Stimulated activated memory B cell treated with anti-CD40 and anti-IgM and Interleukin-4, amounts not matched to agents 10 μg/mL and 1 μg/mL and 100 μg/mL, for 72 hours (primary cell): ENCODE results near the gene TBC1D13.
"Not testable (repeated sequence)": the region's sequence is repeated elsewhere in the genome, so short reads cannot be mapped to it uniquely, and the experiment has no call there.

Source experiments
- ATAC-seq: fragments of 150-1000 bp; cut with Tn5 transposase; 2 replicates; pipeline ENCODE4 v1.10.0; 2021
- H3K27ac Mint-ChIP-seq: one replicate; pipeline ENCODE4 v1.8.0; 2022; ENCODE audit warnings: mild to moderate bottlenecking, mixed read lengths
- H3K27me3 Mint-ChIP-seq: one replicate; pipeline ENCODE4 v1.8.0; 2022; ENCODE audit warnings: mixed read lengths
- H3K36me3 Mint-ChIP-seq: one replicate; pipeline ENCODE4 v1.8.0; 2022; ENCODE audit warnings: mixed read lengths
- H3K4me1 Mint-ChIP-seq: one replicate; pipeline ENCODE4 v1.8.0; 2022; ENCODE audit warnings: mixed read lengths
- H3K4me3 Mint-ChIP-seq: one replicate; pipeline ENCODE4 v1.8.0; 2022; ENCODE audit warnings: mild to moderate bottlenecking, moderate library complexity, mixed read lengths
- H3K9me3 Mint-ChIP-seq: one replicate; pipeline ENCODE4 v1.8.0; 2022; ENCODE audit warnings: mixed read lengths

The TBC1D13 gene

DNA sequence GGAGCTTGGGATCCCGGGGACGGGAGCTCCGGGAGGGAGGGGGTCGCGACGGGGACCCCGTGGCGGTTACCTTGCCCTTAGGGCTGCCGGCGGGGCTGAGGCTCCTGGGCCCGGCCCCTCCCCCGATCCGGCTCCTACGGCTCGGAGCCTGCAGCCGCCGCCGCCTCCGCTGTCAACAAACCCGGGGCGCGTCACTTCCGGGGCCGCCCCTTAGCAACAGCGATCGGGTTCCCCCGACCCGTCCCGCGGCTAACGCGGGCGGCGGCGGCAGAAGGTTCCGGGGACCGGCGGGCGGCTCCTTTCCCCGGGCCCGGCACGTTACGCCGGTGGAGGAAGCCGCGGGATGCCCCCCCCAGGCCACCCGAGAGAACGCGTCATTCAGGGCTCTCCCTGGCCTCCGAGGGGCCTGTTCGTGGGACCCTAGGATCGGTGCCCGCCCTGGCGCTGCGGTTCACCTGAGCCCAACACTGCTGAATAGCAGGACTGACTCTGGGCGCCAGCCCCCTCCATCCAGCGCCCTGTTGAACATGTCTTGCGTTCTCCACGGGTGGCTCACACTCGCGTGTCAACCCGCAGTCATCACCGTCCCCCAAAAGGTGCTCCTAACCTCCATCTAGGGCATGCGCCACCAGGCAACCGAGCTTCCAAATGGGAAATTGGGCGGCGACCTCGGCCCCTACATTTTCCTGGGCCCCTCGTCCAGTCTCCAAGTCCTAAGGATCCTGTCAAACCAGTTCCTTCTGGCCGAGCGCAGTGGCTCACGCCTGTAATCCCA is 15.1 kb upstream of the TBC1D13 start, which contains the start of gene ZER1:
TSS of gene ZER1 (minus strand) at position 183 of the 775 bp plus-strand sequence. CDS start 16,362 bp downstream, outside the sequence.
- Mint-ChIP-seq H3K36me3 (peaks cover 17% of the 10 kb centered on the region), H3K4me3 (peak within 1 kb of the TSS; percentile 89), H3K27ac (peak within 1 kb of the TSS; percentile 88), H3K4me1 (peaks cover 39% of the 10 kb centered on the region), H3K27me3 (no peaks in the 10 kb centered on the region), H3K9me3 (peaks cover 6% of the 10 kb centered on the region)
- peak; percentile 98 for ATAC-seq

DNA sequence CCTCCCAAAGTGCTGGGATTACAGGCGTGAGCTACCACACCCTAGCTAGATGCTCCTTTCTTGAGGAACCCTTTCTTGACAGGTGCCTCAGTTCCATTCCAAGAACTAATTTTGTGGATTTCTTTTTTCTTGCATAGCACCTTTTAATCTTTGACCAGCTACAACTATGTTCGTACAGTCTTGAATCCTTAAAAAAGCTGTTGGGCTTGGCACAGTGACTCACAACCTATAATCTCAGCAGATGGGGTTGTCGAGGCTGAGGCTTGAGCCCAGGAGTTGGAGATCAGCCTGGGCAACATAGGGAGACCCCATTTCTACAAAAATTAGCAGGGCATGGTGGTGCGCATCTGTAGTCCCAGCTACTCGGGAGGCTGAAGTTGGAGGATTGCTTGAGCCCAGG is 14.0 kb upstream of the TBC1D13 start:
- H3K27me3 Mint-ChIP-seq: no peaks in the 10 kb centered on the region
- peaks cover 12% of the 10 kb centered on the region for H3K36me3 Mint-ChIP-seq
- H3K4me3 Mint-ChIP-seq: no peak overlapping the region
- ATAC-seq: no peak
- peak overlapping the region; percentile 88 for H3K27ac Mint-ChIP-seq
- peaks cover 31% of the 10 kb centered on the region for H3K4me1 Mint-ChIP-seq
- H3K9me3 Mint-ChIP-seq: peaks cover 6% of the 10 kb centered on the region

DNA sequence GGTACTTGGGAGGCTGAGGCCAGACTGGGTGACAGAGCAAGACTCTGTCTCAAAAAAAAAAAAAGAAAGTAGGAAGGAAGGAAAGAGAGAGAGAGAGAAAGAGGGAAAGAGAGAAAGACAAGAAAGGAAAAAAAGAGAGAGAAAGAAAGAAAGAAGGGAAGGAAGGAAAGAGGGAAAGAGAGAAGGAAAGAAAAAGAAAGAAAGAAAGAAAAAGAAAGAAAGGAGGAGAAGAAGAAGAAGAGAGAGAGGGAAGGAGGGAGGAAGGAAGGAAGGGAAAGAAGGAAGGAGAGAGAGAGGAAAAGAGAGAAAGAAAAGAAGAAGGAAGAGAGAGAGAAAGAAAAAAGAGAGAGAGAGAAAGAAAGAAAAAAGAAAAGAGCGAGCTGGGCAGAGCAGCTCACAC is 12.2 kb upstream of the TBC1D13 start:
- Mint-ChIP-seq H3K4me3 (no peak overlapping the region), H3K9me3 (peaks cover 6% of the 10 kb centered on the region), H3K4me1 (peaks cover 21% of the 10 kb centered on the region), H3K27me3 (no peaks in the 10 kb centered on the region), H3K27ac (peak overlapping the region; percentile 20), H3K36me3 (peaks cover 10% of the 10 kb centered on the region)
- no peak for ATAC-seq

DNA sequence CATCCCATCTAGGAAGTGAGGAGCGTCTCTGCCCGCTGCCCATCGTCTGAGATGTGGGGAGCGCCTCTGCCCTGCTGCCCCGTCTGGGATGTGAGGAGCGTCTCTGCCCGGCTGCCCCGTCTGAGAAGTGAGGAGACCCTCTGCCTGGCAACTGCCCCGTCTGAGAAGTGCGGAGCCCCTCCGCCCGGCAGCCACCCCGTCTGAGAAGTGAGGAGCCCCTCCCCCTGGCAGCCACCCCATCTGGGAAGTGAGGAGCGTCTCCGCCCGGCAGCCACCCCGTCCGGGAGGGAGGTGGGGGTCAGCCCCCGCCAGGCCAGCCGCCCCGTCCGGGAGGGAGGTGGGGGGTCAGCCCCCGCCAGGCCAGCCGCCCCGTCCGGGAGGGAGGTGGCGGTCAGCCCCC is 7.0 kb upstream of the TBC1D13 start:
- H3K36me3 Mint-ChIP-seq, H3K27me3 Mint-ChIP-seq, H3K4me3 Mint-ChIP-seq, H3K9me3 Mint-ChIP-seq, ATAC-seq: not testable (repeated sequence)
- H3K4me1 Mint-ChIP-seq: peaks cover 26% of the 10 kb centered on the region
- H3K27ac Mint-ChIP-seq: peak overlapping the region; percentile 76

DNA sequence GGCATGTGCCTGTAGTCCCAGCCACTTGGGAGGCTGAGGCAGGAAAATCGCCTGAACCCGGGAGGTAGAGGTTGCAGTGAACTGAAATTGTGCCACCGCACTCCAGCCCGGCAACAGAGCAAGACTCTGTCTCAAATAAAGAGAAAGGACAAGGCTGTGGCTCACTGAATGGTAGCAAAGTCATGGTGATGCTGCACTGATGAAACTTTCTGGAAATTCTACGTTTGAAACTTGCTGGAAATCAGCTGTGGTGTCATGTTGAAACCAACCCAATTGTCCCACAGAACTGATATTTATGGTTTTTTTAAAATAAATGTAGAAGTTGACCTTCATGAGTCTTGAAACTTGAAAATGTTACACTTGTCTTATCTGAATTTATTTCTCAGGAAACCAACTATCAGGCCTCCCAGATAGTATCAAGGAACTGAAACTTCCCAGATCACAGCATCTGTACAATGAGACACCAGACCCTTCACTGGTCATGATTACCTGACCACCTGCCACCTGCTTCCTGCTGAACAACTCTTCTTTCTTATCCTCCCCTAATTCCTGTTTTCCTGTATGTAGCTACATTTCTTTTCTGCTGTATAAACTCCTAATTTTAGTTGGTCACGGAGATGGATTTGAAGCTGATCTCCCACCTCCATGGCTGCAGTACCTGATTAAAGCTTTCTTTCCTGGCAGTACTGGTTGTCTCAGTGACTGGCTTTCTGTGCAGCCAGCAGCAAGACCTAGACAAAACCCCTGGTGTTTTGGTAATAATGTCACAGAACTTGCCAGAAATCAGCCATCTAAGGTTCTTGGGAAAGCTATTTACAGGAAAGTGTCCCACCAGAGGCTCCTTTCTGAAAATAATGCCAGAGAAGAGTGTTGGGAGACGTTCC is 5.6 kb upstream of the TBC1D13 start:
- Mint-ChIP-seq H3K9me3 (peaks cover 2% of the 10 kb centered on the region), H3K4me1 (peaks cover 27% of the 10 kb centered on the region), H3K36me3 (no peaks in the 10 kb centered on the region), H3K27ac (peak overlapping the region; percentile 74), H3K4me3 (no peak overlapping the region), H3K27me3 (no peaks in the 10 kb centered on the region)
- ATAC-seq: peak; percentile 90

DNA sequence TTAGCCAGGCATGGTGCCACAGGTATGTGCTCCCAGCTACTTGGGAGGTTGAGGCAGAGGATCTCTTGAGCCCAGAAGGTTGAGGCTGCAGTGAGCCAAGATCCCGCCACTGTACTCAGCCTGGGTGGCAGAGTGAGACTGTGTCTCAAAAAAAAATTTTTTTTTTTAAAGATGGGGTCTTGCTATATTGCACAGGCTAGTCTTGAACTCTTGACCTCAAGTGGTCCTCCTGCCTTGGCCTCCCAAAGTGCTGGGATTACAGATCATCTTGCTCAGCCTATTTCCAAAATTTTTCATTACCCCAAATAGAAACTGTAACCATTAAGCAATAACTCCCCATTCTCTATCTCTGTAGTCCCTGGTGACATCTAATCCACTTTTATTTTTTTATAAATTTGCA is 4.4 kb upstream of the TBC1D13 start:
- H3K9me3 Mint-ChIP-seq: peaks cover 2% of the 10 kb centered on the region

DNA sequence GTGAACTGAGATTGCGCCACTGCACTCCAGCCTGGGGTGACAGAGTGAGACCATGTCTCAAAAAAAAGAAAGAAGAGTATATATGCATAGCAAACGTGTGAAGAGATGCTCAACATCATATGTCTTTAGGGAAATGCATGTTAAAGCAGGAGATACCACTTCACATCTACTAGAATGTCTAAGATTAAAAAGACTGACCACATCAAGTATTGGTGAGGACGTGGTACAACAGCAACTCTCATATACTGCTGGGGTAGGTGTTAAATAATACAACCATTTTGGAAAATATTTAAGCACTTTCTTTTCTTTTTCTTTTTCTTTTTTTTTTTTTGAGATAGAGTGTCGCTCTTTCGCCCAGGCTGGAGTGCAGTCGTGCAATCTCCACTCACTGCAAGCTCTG is 1.6 kb upstream of the TBC1D13 start:
- Mint-ChIP-seq H3K27ac (peak overlapping the region; percentile 64), H3K9me3 (peaks cover 2% of the 10 kb centered on the region), H3K27me3 (no peaks in the 10 kb centered on the region), H3K4me1 (peaks cover 56% of the 10 kb centered on the region), H3K4me3 (no peak overlapping the region), H3K36me3 (peaks cover 8% of the 10 kb centered on the region)
- ATAC-seq: no peak

More for the DNA sequence above, 4.4 kb upstream of the TBC1D13 start:
- Mint-ChIP-seq H3K4me3 (no peak overlapping the region), H3K27ac (peak overlapping the region; percentile 94), H3K4me1 (peaks cover 35% of the 10 kb centered on the region), H3K36me3 (peaks cover 3% of the 10 kb centered on the region), H3K27me3 (no peaks in the 10 kb centered on the region)
- ATAC-seq: no peak

DNA sequence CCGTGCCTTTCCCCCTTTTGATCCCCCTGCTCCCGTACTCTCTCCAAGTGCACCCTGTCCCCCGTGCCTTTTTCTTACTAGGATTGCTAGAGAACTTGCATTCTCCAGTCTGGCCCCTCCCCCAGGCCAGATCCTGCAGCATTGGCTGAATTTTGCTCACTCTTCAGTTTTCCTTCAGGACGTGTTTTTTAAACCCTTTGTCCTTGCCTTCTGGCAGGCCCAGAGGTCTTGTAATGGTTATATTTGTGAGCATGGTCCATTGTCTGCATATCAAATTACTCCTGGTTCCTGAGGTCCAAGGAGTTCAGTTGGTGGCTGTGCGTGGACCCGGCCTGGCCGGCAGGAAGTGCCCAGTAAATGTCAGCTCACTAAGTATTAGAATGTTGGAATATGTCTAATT is 606 bp downstream of the TBC1D13 start:
- peak overlapping the region; percentile 97 for H3K27ac Mint-ChIP-seq
- peaks cover 26% of the 10 kb centered on the region for H3K36me3 Mint-ChIP-seq
- no peaks in the 10 kb centered on the region for H3K27me3 Mint-ChIP-seq
- peak overlapping the region; percentile 100 for H3K4me3 Mint-ChIP-seq
- ATAC-seq: no peak
- H3K4me1 Mint-ChIP-seq: peaks cover 61% of the 10 kb centered on the region
- no peaks in the 10 kb centered on the region for H3K9me3 Mint-ChIP-seq

DNA sequence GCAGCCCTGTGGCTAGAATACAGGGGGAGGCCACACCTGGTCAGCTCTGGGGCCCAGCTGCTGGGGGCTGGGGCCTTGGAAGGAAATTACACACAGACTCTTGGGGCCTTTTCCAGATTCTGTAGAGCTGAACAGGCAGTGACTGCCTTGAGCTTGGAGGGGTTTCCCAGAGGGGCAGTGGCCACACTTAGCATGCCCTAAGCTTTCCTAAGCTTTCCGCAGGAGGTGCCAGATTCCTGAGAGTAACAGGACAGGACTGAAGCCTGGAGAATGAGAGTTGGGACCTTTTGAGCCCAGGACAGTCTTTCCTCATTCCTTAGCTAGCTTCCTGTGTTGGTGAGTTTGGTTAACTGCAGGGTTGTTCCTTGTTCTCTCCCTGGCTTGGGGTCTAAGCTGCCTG is 1.4 kb downstream of the TBC1D13 start:
- Mint-ChIP-seq H3K36me3 (peaks cover 33% of the 10 kb centered on the region), H3K27ac (peak overlapping the region; percentile 97), H3K27me3 (no peaks in the 10 kb centered on the region), H3K4me3 (peak overlapping the region; percentile 100), H3K4me1 (peaks cover 61% of the 10 kb centered on the region), H3K9me3 (no peaks in the 10 kb centered on the region)
- ATAC-seq: no peak

DNA sequence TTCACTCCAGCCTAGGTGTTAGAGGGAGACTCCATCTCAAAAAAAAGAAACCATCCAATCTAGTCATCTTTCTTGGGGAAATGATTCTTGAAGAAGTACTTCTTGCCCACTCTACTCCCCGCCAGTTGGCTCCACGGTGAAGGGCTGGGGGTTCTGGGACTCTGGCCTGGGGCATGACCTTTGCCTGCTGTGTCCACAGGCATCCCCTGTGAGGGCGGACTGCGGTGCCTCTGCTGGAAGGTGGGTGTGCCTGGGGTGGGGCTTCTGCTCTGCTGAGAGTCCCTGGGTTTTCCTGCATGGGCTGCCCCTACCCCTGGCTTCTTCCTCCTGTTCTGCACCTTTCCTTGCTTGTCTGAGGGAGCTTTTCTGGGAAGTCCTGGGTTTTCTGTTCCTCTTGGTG is 3.5 kb downstream of the TBC1D13 start:
- peaks cover 48% of the 10 kb centered on the region for H3K36me3 Mint-ChIP-seq
- no peaks in the 10 kb centered on the region for H3K9me3 Mint-ChIP-seq
- H3K27me3 Mint-ChIP-seq: no peaks in the 10 kb centered on the region
- peak overlapping the region; percentile 23 for H3K4me3 Mint-ChIP-seq
- no peak for ATAC-seq
- peaks cover 66% of the 10 kb centered on the region for H3K4me1 Mint-ChIP-seq
- H3K27ac Mint-ChIP-seq: peak overlapping the region; percentile 60

DNA sequence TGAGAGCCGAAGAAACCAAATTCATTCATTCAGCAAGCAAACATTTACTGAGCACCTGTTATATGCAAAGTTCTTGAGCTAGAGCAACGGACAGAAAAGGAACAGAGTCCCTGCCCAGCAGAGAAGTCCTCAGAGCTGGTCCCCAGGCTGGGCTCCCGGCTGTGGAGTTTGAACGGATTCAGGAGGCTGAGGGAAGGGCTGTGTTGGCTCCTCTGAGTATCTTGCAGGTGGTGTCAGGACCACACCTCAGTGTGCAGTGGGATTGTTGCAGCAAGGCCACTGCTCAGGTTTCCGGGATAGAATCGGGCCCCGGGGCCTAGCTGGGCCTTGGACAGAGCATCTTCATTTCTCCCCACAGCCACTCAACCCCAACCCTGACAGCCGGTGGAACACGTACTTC is 5.1 kb downstream of the TBC1D13 start:
- peak overlapping the region; percentile 19 for H3K27ac Mint-ChIP-seq
- H3K9me3 Mint-ChIP-seq: no peaks in the 10 kb centered on the region
- no peaks in the 10 kb centered on the region for H3K27me3 Mint-ChIP-seq
- no peak for ATAC-seq
- H3K4me1 Mint-ChIP-seq: peaks cover 60% of the 10 kb centered on the region
- H3K4me3 Mint-ChIP-seq: no peak overlapping the region
- H3K36me3 Mint-ChIP-seq: peaks cover 50% of the 10 kb centered on the region

DNA sequence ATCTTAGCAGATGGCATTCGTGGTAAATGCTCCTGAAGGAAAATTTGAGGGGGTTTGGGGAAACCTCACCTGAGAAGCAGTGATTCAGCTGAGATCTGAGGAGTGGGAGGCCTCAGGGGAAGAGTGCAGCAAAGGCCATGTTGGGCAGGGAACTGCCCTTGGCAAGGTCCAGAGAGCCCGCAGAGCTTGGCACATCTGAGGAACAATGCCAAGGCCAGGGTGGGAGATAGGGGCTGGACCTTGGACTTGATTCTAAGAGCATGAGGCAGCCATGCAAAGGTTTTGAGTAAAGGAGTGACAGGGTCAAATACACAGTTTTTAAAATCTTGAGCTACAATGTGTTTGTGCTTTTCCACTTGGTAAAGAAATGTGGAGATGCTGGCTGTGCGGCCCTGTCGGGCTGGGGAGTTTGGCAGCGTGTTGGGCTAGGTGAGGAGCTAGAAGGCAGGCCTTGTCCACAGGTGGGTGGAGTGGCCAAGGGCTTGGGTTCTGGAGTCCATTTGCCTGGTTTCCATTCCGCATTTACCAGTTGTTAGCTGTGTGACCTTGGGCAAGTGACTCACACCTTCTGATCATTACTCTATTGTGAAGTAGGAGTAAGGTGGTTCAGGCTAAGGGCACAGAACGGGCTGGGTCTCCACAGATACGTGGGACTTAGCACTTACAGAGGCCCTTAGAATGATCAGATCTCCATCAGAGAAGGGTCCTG is 6.1 kb downstream of the TBC1D13 start:
- Mint-ChIP-seq H3K4me1 (peaks cover 52% of the 10 kb centered on the region), H3K27me3 (no peaks in the 10 kb centered on the region), H3K9me3 (no peaks in the 10 kb centered on the region), H3K27ac (peak overlapping the region; percentile 80), H3K4me3 (peak overlapping the region; percentile 38), H3K36me3 (peaks cover 52% of the 10 kb centered on the region)
- ATAC-seq: no peak

DNA sequence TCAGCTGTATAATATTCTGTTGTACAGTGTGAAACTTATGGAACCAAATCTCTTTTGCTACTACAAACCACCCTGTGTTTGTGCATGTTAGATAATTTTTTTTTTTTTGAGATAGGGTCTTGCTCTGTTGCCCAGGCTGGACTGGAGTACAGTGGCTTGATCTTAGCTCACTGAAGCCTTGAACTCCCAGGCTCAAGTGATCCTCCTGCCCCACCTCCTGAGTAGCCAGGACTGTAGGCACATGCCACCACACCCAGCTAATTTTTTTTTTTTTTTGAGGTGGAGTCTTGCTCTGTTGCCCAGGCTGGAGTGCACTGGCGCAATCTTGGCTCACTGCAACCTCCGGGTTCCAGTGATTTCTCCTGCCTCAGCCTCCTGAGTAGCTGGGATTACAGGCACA is 7.9 kb downstream of the TBC1D13 start:
- H3K27ac Mint-ChIP-seq, H3K4me3 Mint-ChIP-seq, H3K27me3 Mint-ChIP-seq, ATAC-seq, H3K9me3 Mint-ChIP-seq: not testable (repeated sequence)
- H3K36me3 Mint-ChIP-seq: peaks cover 68% of the 10 kb centered on the region
- H3K4me1 Mint-ChIP-seq: peaks cover 35% of the 10 kb centered on the region

DNA sequence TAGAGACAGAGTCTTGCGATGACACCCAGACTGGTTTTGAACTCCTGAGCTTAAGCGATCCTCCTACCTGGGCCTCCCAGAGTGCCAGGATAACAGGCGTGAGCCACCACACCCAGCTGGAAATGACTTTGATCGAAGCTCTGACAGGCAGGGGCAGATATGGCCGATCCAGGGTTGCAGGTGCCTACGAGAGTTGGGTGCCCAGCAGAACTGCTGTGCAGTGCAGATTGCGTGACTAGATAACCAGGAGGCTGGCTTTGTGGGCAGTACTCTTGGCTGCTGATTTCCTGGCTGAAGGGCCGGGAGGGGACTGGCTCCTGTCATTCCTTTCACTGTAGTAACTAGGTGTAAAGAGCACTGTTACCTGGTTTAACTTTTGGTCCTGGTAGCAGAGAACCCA is 11.8 kb downstream of the TBC1D13 start:
- ATAC-seq: no peak
- H3K9me3 Mint-ChIP-seq: no peaks in the 10 kb centered on the region
- no peak overlapping the region for H3K4me3 Mint-ChIP-seq

DNA sequence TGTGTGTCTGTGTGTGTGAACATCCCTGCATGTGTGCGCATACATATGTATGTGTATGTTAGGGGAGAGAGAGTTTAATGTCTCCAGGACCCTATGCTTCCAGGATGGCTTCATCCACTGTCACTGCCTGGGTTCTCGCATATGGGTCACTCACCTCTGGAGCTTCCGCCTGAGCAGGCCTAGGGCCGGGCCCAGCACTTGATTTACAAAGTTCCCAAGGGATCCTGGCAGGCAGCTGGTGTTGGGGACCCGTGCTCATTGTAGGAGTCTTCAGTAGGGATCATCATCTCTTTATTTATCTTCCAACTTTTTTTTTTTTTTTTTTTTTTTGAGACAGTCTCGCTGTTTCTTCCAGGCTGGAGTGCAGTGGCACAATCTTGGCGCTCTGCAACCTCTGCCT is 13.0 kb downstream of the TBC1D13 start:
- Mint-ChIP-seq H3K4me3 (no peak overlapping the region), H3K9me3 (no peaks in the 10 kb centered on the region), H3K27me3 (no peaks in the 10 kb centered on the region), H3K36me3 (peaks cover 49% of the 10 kb centered on the region), H3K4me1 (no peaks in the 10 kb centered on the region), H3K27ac (no peak overlapping the region)
- no peak for ATAC-seq

More for the DNA sequence above, 11.8 kb downstream of the TBC1D13 start:
- Mint-ChIP-seq H3K36me3 (peaks cover 55% of the 10 kb centered on the region), H3K4me1 (peaks cover 6% of the 10 kb centered on the region), H3K27me3 (no peaks in the 10 kb centered on the region), H3K27ac (no peak overlapping the region)
